ENCODE measurements around the gene GALNT7. TPM values are rescaled to one million over a fixed set of nuclear protein-coding genes. Genes with fewer than 3 reads are reported as not detected.

Gene GALNT7
- total and polyA plus RNA-seq, 10 of the 15 experiments (the other 5 are each of a cell fraction or from before 2014, with no cell fraction given): 14.2 to 33.2 (median 28.9) TPM

DNA sequence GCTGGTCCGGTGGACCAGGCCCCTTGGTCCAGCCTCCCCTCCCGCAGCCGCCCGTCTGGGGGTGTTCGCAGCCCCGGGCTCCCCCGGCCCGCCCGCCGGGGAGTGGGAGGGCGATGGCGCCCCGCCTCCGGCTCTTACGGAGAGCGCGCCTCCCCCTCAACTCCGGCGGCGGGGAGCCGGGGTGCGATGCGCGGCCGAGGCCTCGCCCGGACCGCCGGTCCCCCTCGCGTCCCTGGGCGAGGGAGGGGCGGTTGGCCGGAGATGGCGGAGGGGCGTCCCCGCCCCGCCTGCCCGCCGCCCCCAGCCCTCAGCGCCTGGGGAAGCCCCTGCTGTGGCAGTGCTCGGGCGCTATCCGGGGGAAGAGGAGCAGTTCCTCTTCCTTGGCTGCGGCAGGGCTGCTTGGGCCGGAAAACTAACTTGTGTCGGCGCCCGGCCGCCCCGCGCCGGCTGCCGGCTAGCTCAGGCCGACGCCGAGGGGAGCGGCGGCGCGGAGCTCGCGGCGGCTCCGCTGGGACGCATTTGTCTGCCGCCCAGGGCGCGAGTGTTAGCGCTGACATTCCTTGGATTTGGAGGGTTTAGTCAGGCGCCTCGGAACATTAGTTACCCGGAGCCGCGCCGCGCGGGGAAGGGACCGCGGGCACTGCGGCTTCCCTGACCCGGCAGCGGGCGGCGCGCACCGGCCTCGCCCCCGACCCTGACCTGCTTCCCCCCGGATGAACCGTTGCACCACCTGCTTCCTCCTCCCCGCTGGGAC is 994 bp downstream of the GALNT7 start (continued):
- TF ChIP-seq JUNB (IDR thresholded peaks at IDR 0.05): no peak
- TF ChIP-seq SPI1 (IDR thresholded peaks at IDR 0.05; ENCODE audit: borderline replicate concordance, insufficient read depth, low read depth, low read length): peak; percentile 90
- TF ChIP-seq, protein P1, sequence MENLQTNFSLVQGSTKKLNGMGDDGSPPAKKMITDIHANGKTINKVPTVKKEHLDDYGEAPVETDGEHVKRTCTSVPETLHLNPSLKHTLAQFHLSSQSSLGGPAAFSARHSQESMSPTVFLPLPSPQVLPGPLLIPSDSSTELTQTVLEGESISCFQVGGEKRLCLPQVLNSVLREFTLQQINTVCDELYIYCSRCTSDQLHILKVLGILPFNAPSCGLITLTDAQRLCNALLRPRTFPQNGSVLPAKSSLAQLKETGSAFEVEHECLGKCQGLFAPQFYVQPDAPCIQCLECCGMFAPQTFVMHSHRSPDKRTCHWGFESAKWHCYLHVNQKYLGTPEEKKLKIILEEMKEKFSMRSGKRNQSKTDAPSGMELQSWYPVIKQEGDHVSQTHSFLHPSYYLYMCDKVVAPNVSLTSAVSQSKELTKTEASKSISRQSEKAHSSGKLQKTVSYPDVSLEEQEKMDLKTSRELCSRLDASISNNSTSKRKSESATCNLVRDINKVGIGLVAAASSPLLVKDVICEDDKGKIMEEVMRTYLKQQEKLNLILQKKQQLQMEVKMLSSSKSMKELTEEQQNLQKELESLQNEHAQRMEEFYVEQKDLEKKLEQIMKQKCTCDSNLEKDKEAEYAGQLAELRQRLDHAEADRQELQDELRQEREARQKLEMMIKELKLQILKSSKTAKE (IDR thresholded peaks at IDR 0.05; ENCODE audit: low read depth, poor library complexity, severe bottlenecking): no peak
- TF ChIP-seq POU2F2 (IDR thresholded peaks at IDR 0.05; ENCODE audit: borderline replicate concordance, low read depth, low read length): no peak
- no peak for TF ChIP-seq SREBF2 (IDR thresholded peaks at IDR 0.05; ENCODE audit: low read length)
- no peak for TF ChIP-seq RAD51 (IDR thresholded peaks at IDR 0.05)
- TF ChIP-seq RB1 (IDR thresholded peaks at IDR 0.05; ENCODE audit: borderline replicate concordance): 0 out of 2 replicates have a peak, but pooled peaks have one; percentile 33
- TF ChIP-seq GABPA (IDR thresholded peaks at IDR 0.05; ENCODE audit: low read depth): no peak
- peak; percentile 92 for TF ChIP-seq DPF2 (IDR thresholded peaks at IDR 0.05)
- no peak for TF ChIP-seq CHD2 (IDR thresholded peaks at IDR 0.05; ENCODE audit: borderline replicate concordance, low read depth, low read length)
- TF ChIP-seq POLR2AphosphoS5 (IDR thresholded peaks at IDR 0.05; ENCODE audit: low read length): peak; percentile 63
- TF ChIP-seq HDAC6 (IDR thresholded peaks at IDR 0.05; ENCODE audit: unreplicated experiment): peak; percentile 22
- TF ChIP-seq, protein P2, sequence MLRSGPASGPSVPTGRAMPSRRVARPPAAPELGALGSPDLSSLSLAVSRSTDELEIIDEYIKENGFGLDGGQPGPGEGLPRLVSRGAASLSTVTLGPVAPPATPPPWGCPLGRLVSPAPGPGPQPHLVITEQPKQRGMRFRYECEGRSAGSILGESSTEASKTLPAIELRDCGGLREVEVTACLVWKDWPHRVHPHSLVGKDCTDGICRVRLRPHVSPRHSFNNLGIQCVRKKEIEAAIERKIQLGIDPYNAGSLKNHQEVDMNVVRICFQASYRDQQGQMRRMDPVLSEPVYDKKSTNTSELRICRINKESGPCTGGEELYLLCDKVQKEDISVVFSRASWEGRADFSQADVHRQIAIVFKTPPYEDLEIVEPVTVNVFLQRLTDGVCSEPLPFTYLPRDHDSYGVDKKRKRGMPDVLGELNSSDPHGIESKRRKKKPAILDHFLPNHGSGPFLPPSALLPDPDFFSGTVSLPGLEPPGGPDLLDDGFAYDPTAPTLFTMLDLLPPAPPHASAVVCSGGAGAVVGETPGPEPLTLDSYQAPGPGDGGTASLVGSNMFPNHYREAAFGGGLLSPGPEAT (IDR thresholded peaks at IDR 0.05; ENCODE audit: low read depth): no peak
- TF ChIP-seq, protein P3, sequence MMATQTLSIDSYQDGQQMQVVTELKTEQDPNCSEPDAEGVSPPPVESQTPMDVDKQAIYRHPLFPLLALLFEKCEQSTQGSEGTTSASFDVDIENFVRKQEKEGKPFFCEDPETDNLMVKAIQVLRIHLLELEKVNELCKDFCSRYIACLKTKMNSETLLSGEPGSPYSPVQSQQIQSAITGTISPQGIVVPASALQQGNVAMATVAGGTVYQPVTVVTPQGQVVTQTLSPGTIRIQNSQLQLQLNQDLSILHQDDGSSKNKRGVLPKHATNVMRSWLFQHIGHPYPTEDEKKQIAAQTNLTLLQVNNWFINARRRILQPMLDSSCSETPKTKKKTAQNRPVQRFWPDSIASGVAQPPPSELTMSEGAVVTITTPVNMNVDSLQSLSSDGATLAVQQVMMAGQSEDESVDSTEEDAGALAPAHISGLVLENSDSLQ (IDR thresholded peaks at IDR 0.05): no peak
- TF ChIP-seq IKZF1 (conservative IDR thresholded peaks at IDR 0.05): peak; percentile 91
- no peak for TF ChIP-seq CHD1 (IDR thresholded peaks at IDR 0.05; ENCODE audit: low read depth, low read length)
- TF ChIP-seq IKZF2 (IDR thresholded peaks at IDR 0.05): no peak
- TF ChIP-seq, protein P4, sequence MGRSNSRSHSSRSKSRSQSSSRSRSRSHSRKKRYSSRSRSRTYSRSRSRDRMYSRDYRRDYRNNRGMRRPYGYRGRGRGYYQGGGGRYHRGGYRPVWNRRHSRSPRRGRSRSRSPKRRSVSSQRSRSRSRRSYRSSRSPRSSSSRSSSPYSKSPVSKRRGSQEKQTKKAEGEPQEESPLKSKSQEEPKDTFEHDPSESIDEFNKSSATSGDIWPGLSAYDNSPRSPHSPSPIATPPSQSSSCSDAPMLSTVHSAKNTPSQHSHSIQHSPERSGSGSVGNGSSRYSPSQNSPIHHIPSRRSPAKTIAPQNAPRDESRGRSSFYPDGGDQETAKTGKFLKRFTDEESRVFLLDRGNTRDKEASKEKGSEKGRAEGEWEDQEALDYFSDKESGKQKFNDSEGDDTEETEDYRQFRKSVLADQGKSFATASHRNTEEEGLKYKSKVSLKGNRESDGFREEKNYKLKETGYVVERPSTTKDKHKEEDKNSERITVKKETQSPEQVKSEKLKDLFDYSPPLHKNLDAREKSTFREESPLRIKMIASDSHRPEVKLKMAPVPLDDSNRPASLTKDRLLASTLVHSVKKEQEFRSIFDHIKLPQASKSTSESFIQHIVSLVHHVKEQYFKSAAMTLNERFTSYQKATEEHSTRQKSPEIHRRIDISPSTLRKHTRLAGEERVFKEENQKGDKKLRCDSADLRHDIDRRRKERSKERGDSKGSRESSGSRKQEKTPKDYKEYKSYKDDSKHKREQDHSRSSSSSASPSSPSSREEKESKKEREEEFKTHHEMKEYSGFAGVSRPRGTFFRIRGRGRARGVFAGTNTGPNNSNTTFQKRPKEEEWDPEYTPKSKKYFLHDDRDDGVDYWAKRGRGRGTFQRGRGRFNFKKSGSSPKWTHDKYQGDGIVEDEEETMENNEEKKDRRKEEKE (IDR thresholded peaks at IDR 0.05): no peak
- no peak for TF ChIP-seq JUND (IDR thresholded peaks at IDR 0.05; ENCODE audit: low read depth, low read length)
- TF ChIP-seq NRF1 (conservative IDR thresholded peaks at IDR 0.05; ENCODE audit: low read depth, low read length): no peak
- no peak for TF ChIP-seq SREBF1 (IDR thresholded peaks at IDR 0.05; ENCODE audit: low read length)
- TF ChIP-seq FOXK2 (IDR thresholded peaks at IDR 0.05): no peak
- TF ChIP-seq TAF1 (IDR thresholded peaks at IDR 0.05; ENCODE audit: borderline replicate concordance, low read depth, low read length): peak; percentile 65; the same call in 1 of the 2 replicates
- TF ChIP-seq STAT1 (conservative IDR thresholded peaks at IDR 0.05): no peak
- TF ChIP-seq EED (IDR thresholded peaks at IDR 0.05; ENCODE audit: low read depth): 0 out of 2 replicates have a peak, but pooled peaks have one; percentile 26

Measured in GM12878 (cell line).